Kidney (tissue), 14 donors: Measurements from ENCODE around the gene NLGN2. TPM values are rescaled to one million over a fixed set of nuclear protein-coding genes. Genes with fewer than 3 reads are reported as not detected.

ENCODE experiments used
- DNase-seq, 5 donors: peaks; one replicate each; pipeline ENCODE4 v3.0.0-alpha.2; 2013 to 2020
- FAIRE-seq: peaks from 2 replicates; lab custom pipeline; 2012; peaks lifted over from hg19 to GRCh38; lab: Jason Lieb, UNC
- H3K27ac ChIP-seq, 2 donors: one replicate each; pipeline ENCODE4 v1.7.0; 2013; ENCODE audit warnings: low read depth in 2 of 2, low read length in 2 of 2, inconsistent platforms in 1 of 2
- H3K27me3 ChIP-seq: one replicate; pipeline ENCODE4 v1.7.1; 2013; ENCODE audit warnings: low read length, inconsistent platforms; ENCODE audit not compliant: control insufficient read depth, insufficient read depth
- H3K36me3 ChIP-seq, 3 donors: one replicate each; pipeline versions ENCODE4 v1.7.0 to v1.7.1; 2013; ENCODE audit warnings: low read length in 3 of 3, control low read depth in 1 of 3, inconsistent platforms in 1 of 3; ENCODE audit not compliant: insufficient read depth in 3 of 3, control insufficient read depth in 2 of 3
- H3K4me1 ChIP-seq, 3 donors: one replicate each; pipeline versions ENCODE4 v1.7.0 to v1.7.1; 2013; ENCODE audit warnings: low read length in 3 of 3, inconsistent platforms in 1 of 3, low read depth in 1 of 3; ENCODE audit not compliant: control insufficient read depth in 2 of 3, insufficient read depth in 2 of 3
- H3K4me3 ChIP-seq, 3 donors: one replicate each; pipeline versions ENCODE4 v1.7.0 to v1.8.1; 2013; ENCODE audit warnings: low read length in 3 of 3, control low read depth in 1 of 3, inconsistent platforms in 1 of 3
- H3K9ac ChIP-seq, 3 donors: one replicate each; pipeline versions ENCODE4 v1.7.0 to v1.7.1; 2013; ENCODE audit warnings: low read length in 3 of 3, control low read depth in 1 of 3, inconsistent platforms in 1 of 3
- H3K9me3 ChIP-seq, 3 donors: one replicate each; pipeline versions ENCODE4 v1.7.0 to v1.7.1; 2013; ENCODE audit warnings: low read length in 3 of 3, control low read depth in 1 of 3, inconsistent platforms in 1 of 3; ENCODE audit not compliant: control insufficient read depth in 2 of 3, insufficient read depth in 1 of 3
- intact Hi-C: fragments of 100-400 bp; cut with DNase I; formaldehyde crosslinking; loops from one replicate; pipeline ENCODE4 v1.11.1; 2022
- polyA plus RNA-seq: library from polyadenylated mRNA; stranded (reverse); fragments of 350-450 nt; fragmentation: Illumina TruSeq; extraction: RNeasy Lipid Tissue Mini Kit (QIAGEN cat#74804); gene quantifications from one replicate; pipeline ENCODE4 v1.2.3, GENCODE V29; 2014; ENCODE audit warnings: low read depth, low replicate concordance; ENCODE audit not compliant: insufficient read depth
- total RNA-seq: library from RNA; stranded (reverse); fragmentation: NEBNext Ultra II Directional; extraction: Animal tissue kit (Norgen Biotek cat#: 25700); gene quantifications from one replicate; pipeline ENCODE4 v1.2.1, GENCODE V29; 2021
- TF ChIP-seq, protein P1 (sequence below): IDR thresholded peaks from 3 replicates; pipeline ENCODE4 v1.5.1; 2012; ENCODE audit warnings: mild to moderate bottlenecking, moderate library complexity, borderline replicate concordance; ENCODE audit not compliant: insufficient read depth; ENCODE audit errors: extremely low read depth
- donor health status: control.
- donor health status: control.
- donor health status: control.
- donor health status: control.
- donor health status: control.
- donor health status: DM: yes; HTN: yes; CAD: no.
- donor health status: Normal renal cell carcinoma (clear cell type).

Gene NLGN2
- total and polyA plus RNA-seq, 2 donors from 2014 or later = 7.3 to 23.4 TPM

DNA sequence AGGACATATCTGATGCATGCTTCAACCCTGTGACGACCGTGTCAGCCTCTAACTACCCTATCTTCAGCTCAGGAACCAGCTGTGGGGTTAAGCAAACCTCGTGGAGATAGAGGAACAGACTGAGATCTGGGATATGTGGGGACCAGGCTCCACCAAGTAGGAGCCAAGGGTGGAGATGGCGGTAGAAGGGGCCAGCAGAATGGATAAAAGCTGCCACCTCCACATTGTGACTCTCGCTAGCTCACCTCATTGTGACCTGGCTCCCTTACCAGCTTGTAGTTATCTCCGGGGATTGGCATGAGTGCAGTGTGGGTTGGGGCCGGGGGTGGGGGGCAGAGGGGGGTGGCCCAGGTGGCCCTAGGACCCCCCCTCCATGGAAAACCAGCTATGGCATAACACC is 17.7 kb downstream of the NLGN2 start, which contains the start of gene SPEM2:
SPEM2 (plus strand) TSS at position 301 of the 400 bp plus-strand sequence; CDS start at position 374, 73 bp downstream.
- H3K27ac ChIP-seq = no peak within 1 kb of the TSS
- H3K4me1 ChIP-seq = no peaks in the 10 kb centered on the region
- H3K27me3 ChIP-seq = no peaks in the 10 kb centered on the region
- FAIRE-seq = no peak
- no peaks in the 10 kb centered on the region for H3K9me3 ChIP-seq
- no peak for DNase-seq
- no peak within 1 kb of the TSS for H3K9ac ChIP-seq
- TF ChIP-seq, protein P1, sequence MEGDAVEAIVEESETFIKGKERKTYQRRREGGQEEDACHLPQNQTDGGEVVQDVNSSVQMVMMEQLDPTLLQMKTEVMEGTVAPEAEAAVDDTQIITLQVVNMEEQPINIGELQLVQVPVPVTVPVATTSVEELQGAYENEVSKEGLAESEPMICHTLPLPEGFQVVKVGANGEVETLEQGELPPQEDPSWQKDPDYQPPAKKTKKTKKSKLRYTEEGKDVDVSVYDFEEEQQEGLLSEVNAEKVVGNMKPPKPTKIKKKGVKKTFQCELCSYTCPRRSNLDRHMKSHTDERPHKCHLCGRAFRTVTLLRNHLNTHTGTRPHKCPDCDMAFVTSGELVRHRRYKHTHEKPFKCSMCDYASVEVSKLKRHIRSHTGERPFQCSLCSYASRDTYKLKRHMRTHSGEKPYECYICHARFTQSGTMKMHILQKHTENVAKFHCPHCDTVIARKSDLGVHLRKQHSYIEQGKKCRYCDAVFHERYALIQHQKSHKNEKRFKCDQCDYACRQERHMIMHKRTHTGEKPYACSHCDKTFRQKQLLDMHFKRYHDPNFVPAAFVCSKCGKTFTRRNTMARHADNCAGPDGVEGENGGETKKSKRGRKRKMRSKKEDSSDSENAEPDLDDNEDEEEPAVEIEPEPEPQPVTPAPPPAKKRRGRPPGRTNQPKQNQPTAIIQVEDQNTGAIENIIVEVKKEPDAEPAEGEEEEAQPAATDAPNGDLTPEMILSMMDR = no peak
- no peak within 1 kb of the TSS for H3K4me3 ChIP-seq
- H3K36me3 ChIP-seq = no peaks in the 10 kb centered on the region
- intact Hi-C loops = no loop called here

DNA sequence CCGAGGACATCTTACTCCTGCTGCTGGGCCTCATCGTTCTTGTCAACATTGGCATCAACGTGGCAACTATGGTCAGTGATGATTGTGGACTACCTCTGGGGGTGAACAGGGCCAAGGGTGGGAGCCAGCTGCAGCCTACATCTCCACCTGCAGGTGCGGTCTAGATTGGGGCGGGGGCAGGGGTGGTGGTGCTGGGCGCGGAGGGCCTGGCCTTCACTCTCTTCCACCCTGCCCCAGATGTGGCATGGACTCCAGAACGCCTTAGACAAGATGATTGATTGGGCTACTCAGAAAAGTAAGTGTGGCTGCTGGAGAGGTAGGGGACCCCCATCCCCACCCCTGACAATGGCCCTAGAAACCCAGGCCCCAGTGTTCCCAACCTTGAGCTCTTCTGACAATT is 18.1 kb downstream of the NLGN2 start:
- DNase-seq (no peak), FAIRE-seq (no peak)
- intact Hi-C loops = no loop called here
- Histone ChIP-seq H3K27me3 (no peaks in the 10 kb centered on the region), H3K4me3 (no peak overlapping the region), H3K36me3 (no peaks in the 10 kb centered on the region), H3K9me3 (no peaks in the 10 kb centered on the region), H3K9ac (no peak overlapping the region), H3K4me1 (no peaks in the 10 kb centered on the region), H3K27ac (no peak overlapping the region)
- TF ChIP-seq, protein P1 = no peak

DNA sequence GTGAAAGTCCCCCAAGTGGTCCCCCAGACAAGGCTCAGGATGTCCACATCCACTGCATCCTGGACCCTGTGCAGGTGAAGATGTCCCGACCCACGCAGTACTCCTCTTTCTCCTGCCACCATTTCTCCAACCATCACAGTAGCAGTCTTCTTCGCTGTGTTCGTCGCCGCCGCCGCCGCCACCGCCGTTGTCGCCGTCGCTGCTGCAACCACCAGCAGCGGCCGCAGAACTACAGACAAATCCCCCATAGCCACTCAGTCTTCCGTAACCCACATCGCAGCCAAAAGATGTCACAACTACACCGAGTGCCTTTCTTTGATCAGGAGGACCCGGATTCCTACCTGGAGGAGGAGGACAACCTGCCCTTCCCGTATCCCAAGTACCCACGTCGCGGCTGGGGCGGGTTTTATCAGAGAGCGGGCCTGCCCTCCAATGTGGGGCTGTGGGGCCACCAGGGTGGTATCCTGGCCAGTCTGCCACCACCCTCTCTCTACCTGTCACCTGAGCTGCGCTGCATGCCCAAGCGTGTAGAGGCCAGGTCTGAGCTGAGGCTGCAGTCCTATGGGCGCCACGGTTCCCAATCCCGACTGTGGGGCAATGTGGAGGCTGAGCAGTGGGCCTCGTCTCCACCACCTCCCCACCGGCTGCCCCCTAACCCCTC is 18.7 kb downstream of the NLGN2 start:
- intact Hi-C loops = no loop called here
- H3K4me3 ChIP-seq = no peak overlapping the region
- H3K9ac ChIP-seq = no peak overlapping the region
- no peaks in the 10 kb centered on the region for H3K9me3 ChIP-seq
- no peak overlapping the region for H3K27ac ChIP-seq
- DNase-seq = no peak
- H3K36me3 ChIP-seq = no peaks in the 10 kb centered on the region
- no peaks in the 10 kb centered on the region for H3K4me1 ChIP-seq
- FAIRE-seq = no peak
- H3K27me3 ChIP-seq = no peaks in the 10 kb centered on the region
- TF ChIP-seq, protein P1 = no peak
